ENCODE measurements around the gene ST3GAL5.

- no peak for TF ChIP-seq CTCF (IDR thresholded peaks at IDR 0.05)
- no peak for TF ChIP-seq POLR2A (IDR thresholded peaks at IDR 0.05)
- no peak for TF ChIP-seq POLR2AphosphoS5 (IDR thresholded peaks at IDR 0.05)
These were observed 13.7 kb upstream of the ST3GAL5 start for GRCh38 chr2:85902496-85902895.
